Activated CD4-positive, alpha-beta memory T cell treated with anti-CD3 and anti-CD28 coated beads for 36 hours (primary cell): ENCODE data around the gene UNC5B. TPM values are rescaled to one million over a fixed set of nuclear protein-coding genes. Genes with fewer than 3 reads are reported as not detected.

Experiments used
- CTCF ChIA-PET: fragments of 350-600 bp; sonication (Branson Sonifier 250); formaldehyde crosslinking; loops from one replicate; lab custom pipeline; 2021; ENCODE audit warnings: antibody characterized with exemption, inconsistent platforms; lab: Charles Lee
- POLR2A ChIA-PET: fragments of 350-600 bp; sonication (Branson Sonifier 250); formaldehyde crosslinking; loops from one replicate; lab custom pipeline; 2021; ENCODE audit warnings: antibody characterized with exemption; lab: Charles Lee
- DNase-seq: peaks from one replicate; pipeline ENCODE4 v3.0.0-alpha.2; 2020
- H3K27ac Mint-ChIP-seq: one replicate; pipeline ENCODE4 v1.8.0; 2021; ENCODE audit warnings: mixed read lengths
- H3K27me3 Mint-ChIP-seq: one replicate; pipeline ENCODE4 v1.8.0; 2021; ENCODE audit warnings: mixed read lengths
- H3K36me3 Mint-ChIP-seq: one replicate; pipeline ENCODE4 v1.8.0; 2021; ENCODE audit warnings: mixed read lengths
- H3K4me1 Mint-ChIP-seq: one replicate; pipeline ENCODE4 v1.8.0; 2021; ENCODE audit warnings: low read depth, mixed read lengths
- H3K4me3 Mint-ChIP-seq: one replicate; pipeline ENCODE4 v1.8.0; 2021; ENCODE audit warnings: mild to moderate bottlenecking, mixed read lengths
- H3K9me3 Mint-ChIP-seq: one replicate; pipeline ENCODE4 v1.8.0; 2021; ENCODE audit warnings: mixed read lengths
- intact Hi-C: fragments of 100-400 bp; cut with micrococcal nuclease; formaldehyde crosslinking; loops from one replicate; pipeline ENCODE4 v1.15.1; 2023
- total RNA-seq, 2 experiments: library from RNA; stranded (reverse); gene quantifications; one replicate each; pipeline ENCODE4 v1.2.3, GENCODE V29; 2021

The UNC5B gene
- total RNA-seq, 2 experiments from 2014 or later: 0.02 TPM; not detected in 1

- DNase-seq: no peak
- intact Hi-C loops: no loop called here
- peaks cover 10% of the 10 kb centered on the region for H3K27me3 Mint-ChIP-seq
- H3K27ac Mint-ChIP-seq: no peak overlapping the region
- POLR2A ChIA-PET: no interaction called here
- CTCF ChIA-PET: interaction anchor here (0.9 kb wide), 1 partner anchor 10 kb away, joined by 4 read pairs; no protein-coding TSS in a partner anchor
- H3K9me3 Mint-ChIP-seq: no peaks in the 10 kb centered on the region
- no peak overlapping the region for H3K4me3 Mint-ChIP-seq
- H3K4me1 Mint-ChIP-seq: no peaks in the 10 kb centered on the region
- no peaks in the 10 kb centered on the region for H3K36me3 Mint-ChIP-seq
Observed at GRCh38 chr10:71255550-71255807, 43.1 kb downstream of the UNC5B start.

- no peaks in the 10 kb centered on the region for H3K36me3 Mint-ChIP-seq
- intact Hi-C loops: no loop called here
- peaks cover 10% of the 10 kb centered on the region for H3K27me3 Mint-ChIP-seq
- no peak overlapping the region for H3K27ac Mint-ChIP-seq
- no peaks in the 10 kb centered on the region for H3K9me3 Mint-ChIP-seq
- ChIA-PET POLR2A (no interaction called here), CTCF (interaction anchor here (0.9 kb wide), 1 partner anchor 9 kb away, joined by 4 read pairs; no protein-coding TSS in a partner anchor)
- H3K4me3 Mint-ChIP-seq: no peak overlapping the region
- H3K4me1 Mint-ChIP-seq: no peaks in the 10 kb centered on the region
- no peak for DNase-seq
Observed at GRCh38 chr10:71255808-71256660, 43.7 kb downstream of the UNC5B start.

GRCh38 chr10:71256661-71257318 is 44.4 kb downstream of the UNC5B start:
- ChIA-PET POLR2A (no interaction called here), CTCF (no interaction called here)
- no peaks in the 10 kb centered on the region for H3K4me1 Mint-ChIP-seq
- intact Hi-C loops: no loop called here
- no peaks in the 10 kb centered on the region for H3K9me3 Mint-ChIP-seq
- H3K27me3 Mint-ChIP-seq: peaks cover 10% of the 10 kb centered on the region
- no peaks in the 10 kb centered on the region for H3K36me3 Mint-ChIP-seq
- H3K27ac Mint-ChIP-seq: no peak overlapping the region
- DNase-seq: no peak
- H3K4me3 Mint-ChIP-seq: no peak overlapping the region

- intact Hi-C loops: no loop called here
- peaks cover 10% of the 10 kb centered on the region for H3K27me3 Mint-ChIP-seq
- no peaks in the 10 kb centered on the region for H3K9me3 Mint-ChIP-seq
- no peak for DNase-seq
- no peak overlapping the region for H3K27ac Mint-ChIP-seq
- ChIA-PET POLR2A (no interaction called here), CTCF (interaction anchor here (1.0 kb wide), 1 partner anchor 13 kb away, joined by 4 read pairs; no protein-coding TSS in a partner anchor)
- H3K4me1 Mint-ChIP-seq: no peaks in the 10 kb centered on the region
- no peaks in the 10 kb centered on the region for H3K36me3 Mint-ChIP-seq
- no peak overlapping the region for H3K4me3 Mint-ChIP-seq
Observed at GRCh38 chr10:71257319-71257997, 45.1 kb downstream of the UNC5B start.

GRCh38 chr10:71258046-71258445 is 45.7 kb downstream of the UNC5B start:
- intact Hi-C loops: no loop called here
- POLR2A ChIA-PET: no interaction called here
- Mint-ChIP-seq H3K9me3 (no peaks in the 10 kb centered on the region), H3K36me3 (no peaks in the 10 kb centered on the region), H3K27me3 (peaks cover 10% of the 10 kb centered on the region), H3K4me1 (no peaks in the 10 kb centered on the region), H3K27ac (no peak overlapping the region), H3K4me3 (no peak overlapping the region)
- CTCF ChIA-PET: interaction anchor here (1.0 kb wide), 1 partner anchor 12 kb away, joined by 4 read pairs; no protein-coding TSS in a partner anchor
- DNase-seq: no peak

GRCh38 chr10:71258446-71259145 is 46.2 kb downstream of the UNC5B start:
- POLR2A ChIA-PET: no interaction called here
- no peak overlapping the region for H3K27ac Mint-ChIP-seq
- intact Hi-C loops: no loop called here
- no peaks in the 10 kb centered on the region for H3K4me1 Mint-ChIP-seq
- CTCF ChIA-PET: interaction anchor here (1.0 kb wide), 1 partner anchor 11 kb away, joined by 4 read pairs; no protein-coding TSS in a partner anchor
- H3K27me3 Mint-ChIP-seq: peaks cover 10% of the 10 kb centered on the region
- no peak for DNase-seq
- H3K9me3 Mint-ChIP-seq: no peaks in the 10 kb centered on the region
- H3K4me3 Mint-ChIP-seq: no peak overlapping the region
- no peaks in the 10 kb centered on the region for H3K36me3 Mint-ChIP-seq

- H3K4me1 Mint-ChIP-seq: no peaks in the 10 kb centered on the region
- H3K4me3 Mint-ChIP-seq: no peak overlapping the region
- H3K27ac Mint-ChIP-seq: no peak overlapping the region
- intact Hi-C loops: no loop called here
- H3K27me3 Mint-ChIP-seq: peaks cover 10% of the 10 kb centered on the region
- ChIA-PET POLR2A (no interaction called here), CTCF (interaction anchor here (1.3 kb wide), 1 partner anchor 11 kb away, joined by 3 read pairs; no protein-coding TSS in a partner anchor)
- DNase-seq: no peak
- no peaks in the 10 kb centered on the region for H3K9me3 Mint-ChIP-seq
- no peaks in the 10 kb centered on the region for H3K36me3 Mint-ChIP-seq
Observed at GRCh38 chr10:71259282-71259681, 46.9 kb downstream of the UNC5B start.

GRCh38 chr10:71259815-71260501 is 47.6 kb downstream of the UNC5B start:
- DNase-seq: no peak
- peaks cover 9% of the 10 kb centered on the region for H3K27me3 Mint-ChIP-seq
- H3K27ac Mint-ChIP-seq: no peak overlapping the region
- intact Hi-C loops: no loop called here
- no peaks in the 10 kb centered on the region for H3K9me3 Mint-ChIP-seq
- H3K36me3 Mint-ChIP-seq: no peaks in the 10 kb centered on the region
- no peak overlapping the region for H3K4me3 Mint-ChIP-seq
- no peaks in the 10 kb centered on the region for H3K4me1 Mint-ChIP-seq
- ChIA-PET CTCF (interaction anchor here (1.3 kb wide), 1 partner anchor 10 kb away, joined by 3 read pairs; no protein-coding TSS in a partner anchor), POLR2A (no interaction called here)

- H3K9me3 Mint-ChIP-seq: no peaks in the 10 kb centered on the region
- no peaks in the 10 kb centered on the region for H3K4me1 Mint-ChIP-seq
- ChIA-PET CTCF (interaction anchor here (1.3 kb wide), 1 partner anchor 9 kb away, joined by 3 read pairs; no protein-coding TSS in a partner anchor), POLR2A (no interaction called here)
- H3K27me3 Mint-ChIP-seq: peaks cover 3% of the 10 kb centered on the region
- intact Hi-C loops: no loop called here
- no peak overlapping the region for H3K4me3 Mint-ChIP-seq
- no peaks in the 10 kb centered on the region for H3K36me3 Mint-ChIP-seq
- DNase-seq: no peak
- H3K27ac Mint-ChIP-seq: no peak overlapping the region
Observed at GRCh38 chr10:71260622-71261325, 48.4 kb downstream of the UNC5B start.

- Mint-ChIP-seq H3K36me3 (no peaks in the 10 kb centered on the region), H3K9me3 (no peaks in the 10 kb centered on the region), H3K4me3 (no peak overlapping the region), H3K27me3 (no peaks in the 10 kb centered on the region), H3K27ac (no peak overlapping the region), H3K4me1 (no peaks in the 10 kb centered on the region)
- CTCF ChIA-PET: no interaction called here
- intact Hi-C loops: no loop called here
- no peak for DNase-seq
- POLR2A ChIA-PET: no interaction called here
Observed at GRCh38 chr10:71262027-71262426, 49.7 kb downstream of the UNC5B start.

- DNase-seq: no peak
- Mint-ChIP-seq H3K36me3 (no peaks in the 10 kb centered on the region), H3K27me3 (no peaks in the 10 kb centered on the region), H3K4me1 (no peaks in the 10 kb centered on the region), H3K27ac (no peak overlapping the region), H3K4me3 (no peak overlapping the region), H3K9me3 (no peaks in the 10 kb centered on the region)
- intact Hi-C loops: no loop called here
- POLR2A ChIA-PET: no interaction called here
- CTCF ChIA-PET: no interaction called here
Observed at GRCh38 chr10:71262817-71263216, 50.4 kb downstream of the UNC5B start.
